HepG2 (cell line): ENCODE measurements around the gene TMEM150C. TPM values are rescaled to one million over a fixed set of nuclear protein-coding genes. Genes with fewer than 3 reads are reported as not detected.
"Not testable (repeated sequence)": the region's sequence is repeated elsewhere in the genome, so short reads cannot be mapped to it uniquely, and the experiment has no call there.

Experiments used
- ATAC-seq: fragments of 200-7000 bp; cut with Tn5 transposase; 3 replicates; pipeline ENCODE4 v1.9.1; 2020; ENCODE audit warnings: mild to moderate bottlenecking, moderate library complexity
- BruUV-seq: library from RNA; stranded (reverse); fragments of 400-500 nt; replicated peaks from 2 replicates; lab custom pipeline; 2021; lab: Mats Ljungman, UMichigan
- CTCF ChIA-PET: fragments of 300-600 bp; formaldehyde crosslinking; extraction: SDS; loops from one replicate; lab custom pipeline; 2021; ENCODE audit warnings: low total read pairs, inconsistent platforms, low intra/inter-chr PET ratio; lab: Yijun Ruan, JAX
- POLR2A ChIA-PET: fragments of 350-600 bp; sonication (Branson Sonifier 250); formaldehyde crosslinking; loops from one replicate; lab custom pipeline; 2020; ENCODE audit warnings: antibody characterized with exemption, inconsistent platforms; lab: Yijun Ruan, JAX
- DNase-seq: peaks from one replicate; pipeline ENCODE4 v3.0.0-alpha.2; 2015; ENCODE audit warnings: low spot score
- FAIRE-seq: peaks from 3 replicates; lab custom pipeline; 2011; peaks lifted over from hg19 to GRCh38; lab: Jason Lieb, UNC
- H2AFZ ChIP-seq: one replicate; pipeline ENCODE4 v1.6.1; 2011; ENCODE audit warnings: low read length, inconsistent platforms
- H3K27ac ChIP-seq: fragments of 300-600 bp; 3 replicates; pipeline ENCODE4 v1.8.0; 2011; ENCODE audit warnings: mixed run types, mild to moderate bottlenecking, mixed read lengths, low read length, inconsistent platforms; ENCODE audit not compliant: insufficient read depth; ENCODE audit errors: extremely low read length
- H3K27me3 ChIP-seq, 2 experiments: fragments of 200-600 bp in 1 of 2; 2 replicates in 1 of 2; 3 replicates in 1 of 2; pipeline versions ENCODE4 v1.6.0 to v1.8.0; 2011; ENCODE audit warnings: low read length in 2 of 2, mild to moderate bottlenecking in 2 of 2, moderate library complexity in 2 of 2, inconsistent platforms in 1 of 2; ENCODE audit not compliant: insufficient read depth in 2 of 2, control insufficient read depth in 1 of 2
- H3K36me3 ChIP-seq, 2 experiments: fragments of 200-600 bp in 1 of 2; replicated peaks in 1 of 2; 2 replicates in 1 of 2; 3 replicates in 1 of 2; pipeline versions ENCODE4 v1.5.1 to v1.8.0; 2011; ENCODE audit warnings: low read length in 2 of 2, inconsistent platforms in 1 of 2; ENCODE audit not compliant: insufficient read depth in 2 of 2, control insufficient read depth in 1 of 2
- H3K4me1 ChIP-seq: 2 replicates; pipeline ENCODE4 v1.5.1; 2012; ENCODE audit warnings: low read length, inconsistent platforms; ENCODE audit not compliant: insufficient read depth
- H3K4me2 ChIP-seq: 2 replicates; pipeline ENCODE4 v1.6.0; 2011; ENCODE audit warnings: low read depth, low read length, inconsistent platforms
- H3K4me3 ChIP-seq, 3 experiments: fragments of 200-600 bp in 1 of 3; sonication (generic), shearing (Covaris generic) in 1 of 3; replicated peaks in 1 of 3; 2 replicates each; pipeline ENCODE4 v1.5.1; 2011 to 2016; ENCODE audit warnings: low read length in 3 of 3, inconsistent platforms in 2 of 3, low read depth in 2 of 3, mild to moderate bottlenecking in 2 of 3, control low read depth in 1 of 3, mixed read lengths in 1 of 3; ENCODE audit not compliant: insufficient read depth in 1 of 3
- H3K79me2 ChIP-seq: one replicate; pipeline ENCODE4 v1.6.1; 2011; ENCODE audit warnings: low read length, inconsistent platforms; ENCODE audit not compliant: insufficient read depth
- H3K9ac ChIP-seq: 2 replicates; pipeline ENCODE4 v1.6.0; 2011; ENCODE audit warnings: mild to moderate bottlenecking, low read depth, low read length, inconsistent platforms; ENCODE audit not compliant: insufficient read depth
- H3K9me3 ChIP-seq: 2 replicates; pipeline ENCODE4 v1.5.1; 2012; ENCODE audit warnings: mild to moderate bottlenecking, low read length
- H4K20me1 ChIP-seq: 2 replicates; pipeline ENCODE4 v1.6.0; 2011; ENCODE audit warnings: inconsistent platforms, mild to moderate bottlenecking, low read length, moderate library complexity; ENCODE audit not compliant: insufficient read depth
- FOSL2 ChIP-seq: sonication (generic); formaldehyde crosslinking; IDR thresholded peaks from 2 replicates; pipeline ENCODE4 v1.4.0; 2020; ENCODE audit warnings: missing genetic modification reagents
- HIC2 ChIP-seq: sonication (generic); formaldehyde crosslinking; IDR thresholded peaks from 2 replicates; pipeline ENCODE4 v1.9.0; 2022; ENCODE audit warnings: low read depth, missing genetic modification reagents
- HNF4A ChIP-seq: sonication (generic); formaldehyde crosslinking; IDR thresholded peaks from 2 replicates; pipeline ENCODE4 v1.4.0; 2020; ENCODE audit warnings: missing genetic modification reagents
- HNF4G ChIP-seq, 2 experiments: sonication (generic) in 1 of 2; formaldehyde crosslinking in 1 of 2; IDR thresholded peaks; 2 replicates each; pipeline versions ENCODE4 v1.4.0 to v1.6.1; 2011 to 2020; ENCODE audit warnings: borderline replicate concordance in 2 of 2, low read depth in 2 of 2, mild to moderate bottlenecking in 2 of 2, low read length in 1 of 2, missing genetic modification reagents in 1 of 2, moderate library complexity in 1 of 2
- PAXIP1 ChIP-seq: sonication (generic); formaldehyde crosslinking; conservative IDR thresholded peaks from 2 replicates; pipeline ENCODE4 v1.4.0; 2020; ENCODE audit warnings: mild to moderate bottlenecking, missing genetic modification reagents, moderate library complexity
- PITX1 ChIP-seq: sonication (generic); formaldehyde crosslinking; IDR thresholded peaks from 2 replicates; pipeline ENCODE4 v1.5.1; 2020; ENCODE audit warnings: mild to moderate bottlenecking, missing genetic modification reagents
- SRF ChIP-seq: IDR thresholded peaks from 2 replicates; pipeline ENCODE4 v1.6.1; 2011; ENCODE audit warnings: mild to moderate bottlenecking, low read depth, low read length, moderate library complexity
- ZNF687 ChIP-seq: sonication (generic); formaldehyde crosslinking; IDR thresholded peaks from 2 replicates; pipeline ENCODE4 v1.5.1; 2020; ENCODE audit warnings: mild to moderate bottlenecking, missing genetic modification reagents, moderate library complexity
- ZSCAN29 ChIP-seq: sonication (generic); formaldehyde crosslinking; conservative IDR thresholded peaks from 2 replicates; pipeline ENCODE4 v1.4.0; 2020; ENCODE audit warnings: mild to moderate bottlenecking, missing genetic modification reagents
- WGBS: methylation state at CpG from one replicate; pipeline ENCODE4 v1.1.6; 2017; ENCODE audit warnings: low lambda C conversion rate; 5-methylcytosine and 5-hydroxymethylcytosine counted together
- in situ Hi-C: cut with HindIII; loops from 2 replicates; pipeline ENCODE4 v1.10.0; 2017; ENCODE audit warnings: low pct_unique_long_range_greater_than_20kb; ENCODE audit not compliant: extremely low pct_ligation_motif_present
- intact Hi-C: fragments of 100-400 bp; cut with micrococcal nuclease; formaldehyde crosslinking; loops from one replicate; pipeline ENCODE4 v1.10.0; 2022; ENCODE audit not compliant: unreplicated experiment
- polyA plus RNA-seq, 8 experiments: library from polyadenylated mRNA; depleted of rRNA in 3 of 8; stranded (reverse) in 7 of 8; unstranded in 1 of 8; fragments of >200 nt; fragmentation: Illumina TruSeq in 4 of 8; extraction: Trizol in 4 of 8; gene quantifications; 2 replicates each; pipeline versions ENCODE4 v1.2.1 to v1.2.3, GENCODE V29; 2011 to 2016; ENCODE audit warnings: low read depth in 4 of 8, missing spikeins in 1 of 8, mixed read lengths in 1 of 8; ENCODE audit not compliant: insufficient read depth in 1 of 8
- total RNA-seq, 5 experiments: library from RNA; depleted of rRNA; stranded (reverse); fragments of >200 nt; fragmentation: Illumina TruSeq; extraction: Trizol; gene quantifications; 2 replicates each; pipeline ENCODE4 v1.2.3, GENCODE V29; 2016; ENCODE audit warnings: low read depth in 1 of 5

Gene TMEM150C
- total and polyA plus RNA-seq, 2 of the 13 experiments (the other 11 are each of a cell fraction or from before 2014, with no cell fraction given): 0.33 to 0.42 TPM

- BruUV-seq; in situ Hi-C loops; H3K27ac ChIP-seq; H3K4me3 ChIP-seq; H3K9me3 ChIP-seq; H3K36me3 ChIP-seq; H2AFZ ChIP-seq; POLR2A ChIA-PET; H3K9ac ChIP-seq; intact Hi-C loops; H3K27me3 ChIP-seq; FAIRE-seq; CTCF ChIA-PET; H4K20me1 ChIP-seq; ATAC-seq; H3K79me2 ChIP-seq; TF ChIP-seq HNF4G (CRISPR knock-in tag; IDR thresholded peaks at IDR 0.05; ENCODE audit: borderline replicate concordance, low read depth): not testable (repeated sequence)
- peak overlapping the region; percentile 53; the same call in 1 of the 2 replicates for H3K4me2 ChIP-seq
- 0% methylated on average over 6 of the region's 9 CpGs for WGBS
- peaks cover 23% of the 10 kb centered on the region for H3K4me1 ChIP-seq
- peak; percentile 38 for DNase-seq
- TF ChIP-seq SRF: peak; percentile 90
- TF ChIP-seq ZSCAN29 (CRISPR knock-in tag): 0 out of 2 replicates have a peak, but pooled peaks have one; percentile 46
- peak; percentile 23; the same call in 1 of the 2 replicates for TF ChIP-seq HNF4G (IDR thresholded peaks at IDR 0.05; ENCODE audit: borderline replicate concordance, low read depth, low read length)
- peak; percentile 29; the same call in 1 of the 2 replicates for TF ChIP-seq FOSL2 (CRISPR knock-in tag)
- peak; percentile 45; the same call in 1 of the 2 replicates for TF ChIP-seq PAXIP1
- peak; percentile 16; the same call in 1 of the 2 replicates for TF ChIP-seq ZNF687 (CRISPR knock-in tag)
- TF ChIP-seq PITX1 (CRISPR knock-in tag): 0 out of 2 replicates have a peak, but pooled peaks have one; percentile 30
- peak; percentile 82; the same call in 1 of the 2 replicates for TF ChIP-seq HIC2 (CRISPR knock-in tag)
- peak; percentile 36; the same call in 1 of the 2 replicates for TF ChIP-seq HNF4A (CRISPR knock-in tag)
Measured at GRCh38 chr4:82477469-82477868, 84.3 kb downstream of the TMEM150C start.
